Ishikawa (cell line): ENCODE measurements around the gene HOXC5.

Experiments used
- CEBPB ChIP-seq: IDR thresholded peaks from 2 replicates; pipeline ENCODE4 v1.6.1; 2012
- CREB1 ChIP-seq: IDR thresholded peaks from 2 replicates; pipeline ENCODE4 v1.6.1; 2012; ENCODE audit warnings: low read depth
- EGR1 ChIP-seq: IDR thresholded peaks from 2 replicates; pipeline ENCODE4 v1.6.1; 2012
- EP300 ChIP-seq: IDR thresholded peaks from 2 replicates; pipeline ENCODE4 v1.6.1; 2012; ENCODE audit warnings: borderline replicate concordance
- FOXM1 ChIP-seq: IDR thresholded peaks from 2 replicates; pipeline ENCODE4 v1.6.1; 2012; ENCODE audit warnings: low read depth, borderline replicate concordance
- MAX ChIP-seq: IDR thresholded peaks from 2 replicates; pipeline ENCODE4 v1.6.1; 2012
- NFIC ChIP-seq: IDR thresholded peaks from 2 replicates; pipeline ENCODE4 v1.6.1; 2012
- RAD21 ChIP-seq: IDR thresholded peaks from 2 replicates; pipeline ENCODE4 v1.6.1; 2012; ENCODE audit warnings: low read depth
- REST ChIP-seq: IDR thresholded peaks from 2 replicates; pipeline ENCODE4 v1.6.1; 2012; ENCODE audit warnings: low read depth, mild to moderate bottlenecking
- TAF1 ChIP-seq: IDR thresholded peaks from 2 replicates; pipeline ENCODE4 v1.6.1; 2012; ENCODE audit warnings: low read depth, mild to moderate bottlenecking
- TCF12 ChIP-seq: IDR thresholded peaks from 2 replicates; pipeline ENCODE4 v1.6.1; 2012; ENCODE audit warnings: low read depth
- TEAD4 ChIP-seq: IDR thresholded peaks from 2 replicates; pipeline ENCODE4 v1.6.1; 2012
- USF1 ChIP-seq: IDR thresholded peaks from 2 replicates; pipeline ENCODE4 v1.6.1; 2012
- YY1 ChIP-seq: IDR thresholded peaks from 2 replicates; pipeline ENCODE4 v1.6.1; 2012; ENCODE audit warnings: low read depth
- ZBTB7A ChIP-seq: IDR thresholded peaks from 2 replicates; pipeline ENCODE4 v1.6.1; 2012; ENCODE audit warnings: low read depth

The HOXC5 gene

GRCh38 chr12:54017878-54018467 lies 14.9 kb upstream of the HOXC5 start:
- TF ChIP-seq YY1 (no peak), TAF1 (no peak; the same call in 1 of the 2 replicates), CEBPB (no peak), USF1 (no peak), FOXM1 (no peak), CREB1 (no peak), ZBTB7A (no peak), NFIC (no peak; the same call in 1 of the 2 replicates), TCF12 (peak; percentile 8; the same call in 1 of the 2 replicates), TEAD4 (no peak), EP300 (peak; percentile 6; the same call in 1 of the 2 replicates), EGR1 (no peak), RAD21 (no peak), MAX (peak; percentile 55; the same call in 1 of the 2 replicates), REST (no peak)

GRCh38 chr12:54018468-54018984 lies 14.3 kb upstream of the HOXC5 start:
- no peak for TF ChIP-seq TEAD4
- no peak for TF ChIP-seq CREB1
- TF ChIP-seq MAX = no peak

GRCh38 chr12:54019091-54019811 lies 13.6 kb upstream of the HOXC5 start:
- TF ChIP-seq USF1 = no peak
- no peak for TF ChIP-seq TAF1
- no peak for TF ChIP-seq FOXM1
- TF ChIP-seq RAD21 = no peak
- no peak for TF ChIP-seq EGR1
- no peak for TF ChIP-seq REST
- TF ChIP-seq MAX = no peak
- no peak for TF ChIP-seq EP300
- no peak for TF ChIP-seq YY1
- TF ChIP-seq CREB1 = no peak

GRCh38 chr12:54019924-54020590 lies 12.8 kb upstream of the HOXC5 start:
- TF ChIP-seq ZBTB7A (no peak), CREB1 (no peak), YY1 (no peak), REST (no peak), FOXM1 (no peak), CEBPB (no peak), MAX (no peak), TCF12 (no peak), TEAD4 (no peak), NFIC (no peak), EP300 (no peak), USF1 (no peak), EGR1 (no peak)
